Ovary (tissue), 3 donors: ENCODE results near the gene NAXD.

Experiments
- CTCF ChIP-seq, 3 donors: fragments of 450-650 bp in 2 of 3; fragments of 200-600 bp in 1 of 3; IDR thresholded peaks; one replicate each; pipeline versions ENCODE4 v1.5.1 to v1.8.0; 2016 to 2022; ENCODE audit warnings: antibody characterized with exemption in 3 of 3, mild to moderate bottlenecking in 1 of 3
- EP300 ChIP-seq: sonication (generic); formaldehyde crosslinking; IDR thresholded peaks from one replicate; pipeline ENCODE4 v1.6.1; 2017; ENCODE audit warnings: antibody characterized with exemption
- donor health status: DM: no; HTN: no; CAD: no.

- no peak for TF ChIP-seq EP300
- no peak for TF ChIP-seq CTCF (IDR thresholded peaks at IDR 0.05)
Measured at GRCh38 chr13:110629735-110630134, 14.4 kb downstream of the NAXD start.
